HG02759 (cell line): ENCODE measurements around the gene CDK1.
"Not testable (repeated sequence)": the region's sequence is repeated elsewhere in the genome, so short reads cannot be mapped to it uniquely, and the experiment has no call there.

Source experiments
- ATAC-seq: cut with Tn5 transposase; IDR thresholded peaks from one replicate; pipeline ENCODE4 v1.9.1; 2021; ENCODE audit warnings: mild to moderate bottlenecking, moderate library complexity; ENCODE audit not compliant: unreplicated experiment

The CDK1 gene

DNA sequence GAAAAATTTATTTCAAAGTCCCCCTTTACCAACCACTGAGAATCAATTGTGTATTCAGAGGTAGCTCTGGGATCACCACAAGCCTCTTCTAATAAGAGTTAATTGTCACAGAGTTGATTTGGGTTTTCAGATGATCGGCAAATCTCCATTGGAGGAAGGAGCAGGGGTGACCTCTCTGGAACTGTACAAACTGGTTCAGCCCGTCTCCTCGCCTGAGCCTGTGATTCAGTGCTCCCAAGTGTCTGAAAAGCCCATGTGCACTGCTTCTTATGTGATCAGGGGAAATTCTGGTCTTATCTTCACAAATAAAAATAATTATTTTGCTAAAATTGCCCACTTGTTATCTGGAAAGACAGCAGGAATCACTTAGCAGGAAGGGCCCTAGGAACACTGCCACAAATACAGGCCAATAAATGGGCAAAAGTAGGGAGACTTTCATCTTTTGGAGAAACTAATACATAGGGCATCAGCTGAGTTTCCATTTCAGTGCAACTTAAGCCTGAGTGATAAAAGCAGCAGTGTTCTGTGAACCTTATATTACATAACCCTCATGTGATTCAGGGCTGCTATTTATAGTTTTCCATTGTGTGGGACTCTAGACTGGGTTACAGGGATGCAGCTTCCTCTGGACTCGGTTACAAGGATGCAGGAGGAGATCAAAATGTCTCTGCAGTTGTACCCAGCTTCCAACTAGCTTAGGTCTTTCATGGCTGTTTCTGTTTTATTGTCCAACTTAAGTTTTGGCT is 32.3 kb downstream of the CDK1 start:
- no peak for ATAC-seq

GRCh38 chr10:60816628-60817397 is 38.5 kb downstream of the CDK1 start:
- ATAC-seq = peak; percentile 88

DNA sequence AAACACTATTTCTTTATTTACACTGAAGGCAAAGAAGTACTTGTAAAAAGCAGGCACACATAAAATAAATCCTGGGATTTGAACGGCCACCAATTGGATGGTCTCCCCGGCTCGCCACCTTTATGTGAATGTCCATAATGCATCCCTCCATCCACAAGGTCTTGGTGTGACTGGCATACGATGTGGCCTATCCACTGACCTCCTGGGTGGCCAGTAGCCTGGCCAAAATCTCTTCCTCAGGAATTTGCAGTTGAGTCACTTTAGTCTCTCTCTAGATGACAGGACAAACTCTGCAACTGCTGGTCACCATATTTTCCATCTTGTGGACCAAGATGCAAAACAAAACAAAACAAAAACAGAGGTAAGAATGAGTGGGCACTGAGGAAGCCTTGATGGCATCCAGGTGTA is 39.1 kb downstream of the CDK1 start:
- no peak for ATAC-seq

- no peak for ATAC-seq
Measured at GRCh38 chr10:60818134-60818770, 40.0 kb downstream of the CDK1 start.

DNA sequence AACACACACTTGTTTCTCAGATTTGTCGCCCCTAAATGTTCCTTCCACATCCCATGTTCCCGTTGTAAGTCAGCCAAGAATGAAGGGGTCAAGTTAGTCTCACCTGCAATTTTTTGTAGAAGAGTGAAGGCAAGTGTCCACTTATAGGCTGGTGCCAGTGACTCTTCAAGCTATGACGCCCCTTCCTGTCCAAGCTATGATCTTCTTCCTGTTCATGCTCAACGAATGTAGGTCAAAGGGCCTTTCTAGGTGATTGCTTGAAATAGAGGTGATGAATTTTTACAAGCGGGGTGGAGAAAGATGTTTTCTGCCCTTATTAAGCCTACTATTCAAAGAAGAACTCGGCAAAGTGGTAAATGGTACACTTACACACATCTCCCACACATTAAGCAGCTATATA is 41.0 kb downstream of the CDK1 start:
- no peak for ATAC-seq

DNA sequence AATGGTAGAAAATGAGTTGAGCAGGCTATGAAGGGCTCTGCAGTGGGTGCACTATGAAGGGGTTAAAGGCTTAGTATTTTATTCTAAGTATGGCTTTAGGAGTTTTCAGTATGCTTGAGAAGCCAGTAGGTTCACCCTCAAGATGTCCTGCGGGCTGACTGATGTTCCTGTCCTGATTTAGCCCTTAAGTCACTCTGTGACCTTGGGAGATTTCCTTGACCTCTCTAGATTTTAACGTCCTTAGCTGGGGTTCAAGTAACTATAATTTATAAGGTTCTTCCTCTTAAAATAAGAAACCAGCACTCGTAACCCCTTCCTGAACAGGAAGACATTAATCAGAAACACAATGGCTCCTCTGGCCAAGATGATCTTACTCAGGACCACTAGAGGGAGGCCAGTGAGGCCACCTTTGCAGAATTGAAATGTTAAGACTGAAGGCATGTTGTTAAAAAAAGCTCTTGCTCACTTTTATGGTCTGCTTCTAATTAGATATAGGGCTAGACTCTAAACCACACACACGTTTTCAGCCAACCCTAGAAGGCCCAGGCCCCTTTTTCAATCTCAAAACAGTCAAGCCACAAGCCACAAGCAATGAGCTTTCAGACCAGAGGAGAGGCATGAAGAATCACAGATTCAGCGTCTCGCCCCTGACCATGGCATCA is 41.9 kb downstream of the CDK1 start:
- peak; percentile 61 for ATAC-seq

DNA sequence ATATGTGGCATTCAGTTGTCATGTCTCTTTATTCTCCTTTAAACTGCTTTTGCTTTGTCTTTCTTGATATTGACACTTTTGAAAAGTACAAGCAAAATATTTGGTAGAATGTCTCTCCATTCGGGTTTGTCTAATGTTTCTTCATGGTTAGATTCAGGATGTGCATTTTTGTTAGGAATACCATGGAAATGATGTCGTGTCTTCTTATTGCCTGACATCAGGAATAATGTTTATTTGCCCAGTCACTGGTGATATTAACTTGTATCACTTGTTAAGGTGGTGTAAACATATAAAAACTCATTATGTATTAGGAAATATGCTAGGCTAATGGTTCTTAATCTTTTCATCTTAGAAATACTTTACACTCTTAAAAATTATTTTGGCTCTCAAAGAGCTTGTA is 43.4 kb downstream of the CDK1 start:
- no peak for ATAC-seq

DNA sequence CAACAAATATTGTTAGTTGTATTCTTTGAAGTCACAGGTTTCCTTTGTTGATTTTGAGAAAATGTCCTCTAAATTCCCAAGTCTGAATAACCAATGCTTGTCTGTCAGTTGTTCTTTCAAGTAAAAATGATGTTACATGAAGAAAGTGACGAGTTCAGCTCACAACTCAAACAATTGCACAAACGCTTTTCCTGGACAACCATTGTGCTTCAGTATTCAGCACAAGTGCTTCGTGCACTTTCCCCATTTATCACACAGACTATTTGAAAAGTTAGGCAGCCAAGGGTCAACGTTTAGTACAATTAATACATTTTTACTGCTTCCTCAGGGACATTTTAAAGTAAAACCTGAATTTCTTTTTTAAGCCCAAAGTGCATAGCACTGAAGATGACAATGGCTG is 44.5 kb downstream of the CDK1 start:
- ATAC-seq = no peak

DNA sequence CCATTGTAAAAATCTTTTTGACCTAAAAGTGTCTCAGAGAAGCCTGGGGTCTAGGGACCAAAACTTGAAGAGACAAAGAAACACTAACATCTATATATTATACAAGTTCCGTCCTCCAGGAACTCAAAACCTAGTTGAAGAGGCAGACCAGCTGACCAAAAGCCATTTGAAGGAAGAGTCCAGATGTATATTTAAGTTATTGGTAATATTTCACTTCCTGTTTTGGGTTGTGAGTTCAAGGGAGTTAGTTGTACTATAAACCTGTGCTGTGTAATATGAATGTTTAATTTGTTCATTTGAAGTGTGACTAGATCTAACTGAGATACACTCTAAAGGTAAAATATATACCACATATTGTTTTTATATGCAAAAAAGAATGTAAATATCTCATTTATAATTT is 45.0 kb downstream of the CDK1 start:
- ATAC-seq = no peak

- no peak for ATAC-seq
Measured at GRCh38 chr10:60825520-60825919, 47.2 kb downstream of the CDK1 start.

- ATAC-seq = no peak
Measured at GRCh38 chr10:60827791-60828488, 49.7 kb downstream of the CDK1 start.

DNA sequence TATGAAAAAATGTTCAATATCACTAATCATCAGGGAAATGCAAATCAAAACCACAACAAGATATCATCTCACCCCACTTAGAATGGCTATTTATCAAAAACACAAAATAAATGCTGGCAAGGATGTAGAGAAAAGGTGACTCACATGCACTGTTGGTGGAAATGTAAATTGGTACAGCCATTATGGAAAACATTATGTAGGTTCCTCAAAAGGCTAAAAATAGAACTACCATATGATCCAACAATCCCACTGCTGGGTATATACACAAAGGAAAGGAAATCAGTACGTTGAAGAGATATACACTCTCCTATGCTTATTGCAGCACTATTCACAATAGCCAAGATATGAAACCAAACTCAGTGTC is 50.2 kb downstream of the CDK1 start:
- ATAC-seq = no peak

- not testable (repeated sequence) for ATAC-seq
Measured at GRCh38 chr10:60832136-60832535, 53.9 kb downstream of the CDK1 start.

GRCh38 chr10:60834401-60834800 is 56.1 kb downstream of the CDK1 start:
- ATAC-seq = no peak

DNA sequence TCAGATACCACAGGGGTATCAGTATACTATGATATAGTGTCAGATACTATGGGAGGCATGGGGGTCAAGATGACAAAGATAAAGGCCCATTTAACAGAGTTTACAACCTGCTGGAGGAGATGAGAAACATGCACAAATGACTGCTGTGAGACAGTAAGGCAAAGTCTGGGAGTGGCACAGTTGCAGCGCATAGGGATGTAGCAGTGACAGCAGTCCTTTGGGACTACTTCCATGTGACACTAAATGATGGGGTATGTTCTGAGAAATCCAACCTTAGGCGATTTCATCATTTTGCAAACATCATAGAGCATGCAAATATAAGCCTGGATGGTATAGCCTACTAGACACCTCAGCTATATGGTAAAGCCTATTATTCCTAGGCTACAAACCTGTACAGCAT is 56.8 kb downstream of the CDK1 start:
- ATAC-seq = no peak

GRCh38 chr10:60841227-60841626 is 62.9 kb downstream of the CDK1 start:
- ATAC-seq = not testable (repeated sequence)

DNA sequence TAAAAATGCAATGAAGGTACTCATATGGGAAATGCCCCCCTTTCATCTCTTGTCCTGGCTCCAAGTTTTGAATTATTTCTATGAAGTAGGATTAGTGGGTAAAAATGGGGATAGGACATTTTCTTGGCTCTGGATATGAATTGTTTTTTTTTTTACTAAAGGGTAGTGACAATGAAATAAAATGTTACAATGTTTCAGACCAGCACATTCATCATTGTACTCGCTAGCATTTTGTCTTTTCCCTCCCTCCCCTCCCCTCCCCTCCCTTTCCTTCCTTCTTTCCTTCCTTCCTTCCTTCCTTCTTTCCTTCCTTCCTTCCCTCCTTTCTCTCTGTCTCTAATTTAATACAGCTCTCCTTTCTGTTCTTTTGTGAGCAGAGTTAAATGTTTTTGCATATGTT is 64.4 kb downstream of the CDK1 start:
- ATAC-seq = no peak
